ENCODE measurements around the gene TTC7B.
"Not testable (repeated sequence)": the region's sequence is repeated elsewhere in the genome, so short reads cannot be mapped to it uniquely, and the experiment has no call there.

Gene TTC7B

GRCh38 chr14:90538716-90539495 is 277.3 kb downstream of the TTC7B start:
- DNase-seq = no peak

- no peak for DNase-seq
These were observed 278.1 kb downstream of the TTC7B start for GRCh38 chr14:90538095-90538494.

- no peak for DNase-seq
These were observed 279.6 kb downstream of the TTC7B start for GRCh38 chr14:90536511-90537191.

- no peak for DNase-seq
These were observed 280.1 kb downstream of the TTC7B start for GRCh38 chr14:90536092-90536491.

- DNase-seq = no peak
These were observed 280.6 kb downstream of the TTC7B start for GRCh38 chr14:90535556-90536090.

GRCh38 chr14:90534838-90535555 is 281.2 kb downstream of the TTC7B start:
- DNase-seq = no peak

- no peak for DNase-seq
These were observed 282.0 kb downstream of the TTC7B start for GRCh38 chr14:90534091-90534837.

- DNase-seq = no peak
These were observed 282.6 kb downstream of the TTC7B start for GRCh38 chr14:90533591-90534021.

GRCh38 chr14:90532826-90533525 is 283.3 kb downstream of the TTC7B start:
- no peak for DNase-seq

- DNase-seq = no peak
These were observed 284.7 kb downstream of the TTC7B start for GRCh38 chr14:90531497-90531896.

- DNase-seq = no peak
These were observed 285.7 kb downstream of the TTC7B start for GRCh38 chr14:90530523-90530922.

- no peak for DNase-seq
These were observed 288.3 kb downstream of the TTC7B start for GRCh38 chr14:90527978-90528377.

GRCh38 chr14:90526536-90526935 is 289.7 kb downstream of the TTC7B start:
- DNase-seq = not testable (repeated sequence)

GRCh38 chr14:90525353-90526028 is 290.7 kb downstream of the TTC7B start:
- DNase-seq = not testable (repeated sequence)

GRCh38 chr14:90523961-90524875 is 292.0 kb downstream of the TTC7B start:
- no peak for DNase-seq

GRCh38 chr14:90523544-90523943 is 292.7 kb downstream of the TTC7B start:
- DNase-seq = no peak

GRCh38 chr14:90522571-90523191 is 293.5 kb downstream of the TTC7B start:
- peak; percentile 84 for DNase-seq

- DNase-seq = no peak
These were observed 294.2 kb downstream of the TTC7B start for GRCh38 chr14:90521930-90522483.

Data from NCI-H1694 (cell line).